GM12875 (cell line): ENCODE measurements around the gene LRRC27.

ENCODE experiments used
- H3K4me3 ChIP-seq: one replicate; pipeline ENCODE4 v1.5.1; 2011; ENCODE audit warnings: low read depth, low read length, control low read depth
- TF ChIP-seq, protein P1 (sequence below): IDR thresholded peaks from 2 replicates; pipeline ENCODE4 v1.5.1; 2011; ENCODE audit warnings: low read depth, mild to moderate bottlenecking, control low read depth, inconsistent platforms, low read length, moderate library complexity, borderline replicate concordance; ENCODE audit not compliant: insufficient read depth

LRRC27 gene

DNA sequence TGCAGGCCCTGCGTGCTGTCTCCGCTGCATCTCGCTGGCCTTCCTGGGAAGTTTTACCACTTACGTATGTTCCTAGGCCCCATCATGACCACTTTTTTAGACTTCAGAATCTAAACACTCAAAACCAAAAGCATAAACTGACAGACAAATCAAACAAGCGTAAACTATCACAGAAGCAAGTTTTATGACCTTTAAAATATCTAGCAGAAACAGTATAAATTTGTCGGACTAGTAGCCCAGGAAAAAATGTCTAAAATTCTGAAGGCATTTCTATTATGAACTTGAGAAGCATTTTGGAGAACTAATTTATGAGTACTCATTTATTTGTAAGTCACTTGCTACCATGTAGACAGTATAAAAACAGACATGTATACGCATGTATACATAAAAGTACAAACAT lies 10.6 kb downstream of the LRRC27 start:
- TF ChIP-seq, protein P1, sequence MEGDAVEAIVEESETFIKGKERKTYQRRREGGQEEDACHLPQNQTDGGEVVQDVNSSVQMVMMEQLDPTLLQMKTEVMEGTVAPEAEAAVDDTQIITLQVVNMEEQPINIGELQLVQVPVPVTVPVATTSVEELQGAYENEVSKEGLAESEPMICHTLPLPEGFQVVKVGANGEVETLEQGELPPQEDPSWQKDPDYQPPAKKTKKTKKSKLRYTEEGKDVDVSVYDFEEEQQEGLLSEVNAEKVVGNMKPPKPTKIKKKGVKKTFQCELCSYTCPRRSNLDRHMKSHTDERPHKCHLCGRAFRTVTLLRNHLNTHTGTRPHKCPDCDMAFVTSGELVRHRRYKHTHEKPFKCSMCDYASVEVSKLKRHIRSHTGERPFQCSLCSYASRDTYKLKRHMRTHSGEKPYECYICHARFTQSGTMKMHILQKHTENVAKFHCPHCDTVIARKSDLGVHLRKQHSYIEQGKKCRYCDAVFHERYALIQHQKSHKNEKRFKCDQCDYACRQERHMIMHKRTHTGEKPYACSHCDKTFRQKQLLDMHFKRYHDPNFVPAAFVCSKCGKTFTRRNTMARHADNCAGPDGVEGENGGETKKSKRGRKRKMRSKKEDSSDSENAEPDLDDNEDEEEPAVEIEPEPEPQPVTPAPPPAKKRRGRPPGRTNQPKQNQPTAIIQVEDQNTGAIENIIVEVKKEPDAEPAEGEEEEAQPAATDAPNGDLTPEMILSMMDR, result no peak

DNA sequence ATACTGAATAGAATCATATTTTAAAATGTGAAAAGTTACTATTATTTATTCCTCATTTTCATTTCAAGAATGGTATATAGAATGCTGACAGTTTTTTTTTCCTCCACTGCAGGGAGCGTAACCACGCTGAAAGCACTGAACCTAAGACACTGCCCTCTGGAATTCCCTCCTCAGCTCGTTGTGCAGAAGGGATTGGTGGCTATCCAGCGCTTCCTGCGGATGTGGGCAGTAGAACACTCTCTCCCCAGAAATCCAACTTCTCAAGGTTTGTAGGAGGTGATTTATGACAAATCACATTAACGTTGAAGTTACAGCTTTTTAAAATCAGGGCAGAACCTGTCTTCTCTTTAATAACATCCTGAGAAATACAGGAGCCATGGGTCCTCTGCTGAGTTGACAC lies 12.4 kb downstream of the LRRC27 start:
- H3K4me3 ChIP-seq, result no peak overlapping the region
- TF ChIP-seq, protein P1, result no peak

More for the DNA sequence above, 10.6 kb downstream of the LRRC27 start:
- no peak overlapping the region for H3K4me3 ChIP-seq

DNA sequence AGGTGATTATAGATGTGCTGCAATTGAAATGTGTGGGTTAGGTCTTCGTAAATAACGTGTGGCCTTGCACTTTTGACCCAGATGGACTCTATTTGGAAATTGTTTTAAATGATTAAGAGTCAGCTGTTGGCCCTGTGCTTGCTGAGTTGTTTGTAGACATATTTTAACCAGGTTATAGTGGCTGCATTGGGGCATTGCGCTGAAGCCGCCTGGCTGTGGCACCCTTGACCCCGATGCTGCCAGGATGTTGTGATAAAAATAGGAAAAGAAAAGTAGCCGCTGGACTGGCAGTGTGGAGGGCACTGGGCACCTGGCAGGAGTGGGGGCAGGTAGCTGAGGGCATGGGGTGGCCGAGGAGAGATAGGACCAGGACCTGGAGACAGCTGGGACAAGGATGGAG lies 13.4 kb downstream of the LRRC27 start:
- no peak overlapping the region for H3K4me3 ChIP-seq
- TF ChIP-seq, protein P1, result no peak

DNA sequence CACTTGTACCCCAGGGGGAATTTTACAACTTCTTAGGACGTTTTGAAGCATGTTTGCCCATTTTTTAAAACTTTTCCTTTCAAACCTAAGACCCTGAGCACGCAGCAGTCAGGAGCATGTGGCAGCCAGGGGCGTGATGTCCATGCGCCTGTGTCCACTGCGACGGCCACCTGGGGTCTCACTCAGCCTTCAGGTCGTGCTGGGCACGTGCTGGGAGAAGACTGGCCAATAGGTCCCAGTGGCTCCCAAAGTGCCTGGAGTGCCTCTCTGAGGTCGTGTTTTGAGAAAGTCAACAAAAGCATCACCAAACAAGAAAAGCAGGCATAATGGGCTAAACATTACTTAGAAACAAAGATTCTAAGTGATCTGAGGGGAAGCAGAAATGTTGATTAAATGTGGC lies 14.8 kb downstream of the LRRC27 start:
- TF ChIP-seq, protein P1, result no peak
- no peak overlapping the region for H3K4me3 ChIP-seq

DNA sequence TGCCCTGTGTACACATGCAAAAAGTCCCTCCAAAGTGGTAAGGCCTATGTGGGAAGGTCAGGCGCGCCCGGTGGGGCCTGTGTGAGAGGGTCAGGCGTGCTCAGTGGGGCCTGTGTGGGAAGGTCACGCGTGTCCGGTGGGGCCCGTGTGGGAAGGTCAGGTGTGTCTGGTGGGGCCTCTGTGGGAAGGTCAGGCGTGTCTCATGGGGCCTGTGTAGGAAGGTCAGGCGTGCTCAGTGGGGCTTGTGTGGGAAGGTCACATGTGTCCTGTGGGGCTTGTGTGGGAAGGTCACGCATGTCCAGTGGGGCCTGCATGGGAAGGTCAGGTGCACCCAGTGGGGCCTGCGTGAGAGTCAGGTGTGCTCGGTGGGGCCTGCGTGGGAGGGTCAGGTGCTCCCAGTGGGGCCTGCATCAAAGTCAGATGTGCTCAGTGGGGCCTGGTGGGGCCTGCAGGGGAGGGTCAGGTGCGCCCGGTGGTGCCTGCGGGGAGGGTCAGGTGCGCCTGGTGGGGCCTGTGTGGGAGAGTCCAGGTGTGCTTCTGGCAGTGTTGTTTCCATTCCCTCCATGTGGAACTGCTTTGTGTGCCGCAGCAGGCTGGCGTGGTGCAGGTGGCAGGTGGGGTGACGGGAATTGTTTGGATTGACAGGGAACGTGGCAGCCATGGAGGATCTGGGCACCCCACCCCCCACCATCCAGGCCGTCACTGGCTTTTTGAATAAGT lies 15.4 kb downstream of the LRRC27 start:
- TF ChIP-seq, protein P1, result no peak
- H3K4me3 ChIP-seq, result no peak overlapping the region

DNA sequence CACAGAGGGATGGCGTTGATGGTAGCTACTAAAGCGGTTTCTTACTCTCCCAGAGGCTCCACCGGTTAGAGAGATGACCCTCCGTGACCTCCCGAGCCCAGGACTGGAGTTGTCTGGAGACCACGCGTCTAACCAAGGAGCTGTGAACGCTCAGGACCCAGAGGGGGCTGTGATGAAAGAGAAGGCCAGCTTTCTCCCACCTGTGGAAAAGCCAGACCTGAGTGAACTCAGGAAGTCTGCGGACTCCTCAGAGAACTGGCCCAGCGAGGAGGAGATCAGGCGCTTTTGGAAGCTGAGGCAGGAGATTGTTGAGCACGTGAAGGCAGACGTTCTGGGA lies 15.9 kb downstream of the LRRC27 start:
- TF ChIP-seq, protein P1, result no peak
- no peak overlapping the region for H3K4me3 ChIP-seq

DNA sequence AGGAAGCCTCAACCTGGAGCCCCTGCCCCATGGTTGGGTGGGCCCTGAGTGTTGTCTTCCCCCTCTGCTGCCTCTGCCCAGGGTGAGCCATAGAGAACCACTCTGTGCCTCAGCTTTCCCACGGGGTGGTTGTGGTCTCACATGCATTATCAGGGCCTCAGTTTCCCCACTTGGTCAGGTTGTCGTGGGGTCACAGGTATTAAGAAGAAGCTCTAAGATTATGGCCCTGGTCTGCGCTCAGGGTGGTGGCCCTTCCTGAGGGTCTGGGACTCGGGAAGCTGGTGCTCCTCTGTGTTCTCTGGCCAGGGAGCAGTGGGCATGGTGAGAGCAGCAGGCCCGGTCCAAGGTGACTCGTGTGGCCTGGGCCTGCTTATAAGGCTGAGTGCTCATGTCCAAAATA lies 17.8 kb downstream of the LRRC27 start:
- TF ChIP-seq, protein P1, result no peak
- no peak overlapping the region for H3K4me3 ChIP-seq
